Erythroblast (primary cell): ENCODE results near the gene EPHB2.

Source experiments
- GATA1 ChIP-seq: IDR thresholded peaks from 2 replicates; pipeline ENCODE4 v1.6.1; 2011; ENCODE audit warnings: low read depth, mild to moderate bottlenecking, control low read depth, low read length, moderate library complexity
- POLR2A ChIP-seq: IDR thresholded peaks from 2 replicates; pipeline ENCODE4 v1.6.1; 2011; ENCODE audit warnings: mild to moderate bottlenecking, low read length

- TF ChIP-seq POLR2A (no peak), GATA1 (no peak)
These were observed 205.8 kb downstream of the EPHB2 start for GRCh38 chr1:22916471-22916820.
